ENCODE data around the gene NOLC1.

The NOLC1 gene

GRCh38 chr10:102198027-102198426, 45.8 kb downstream of the NOLC1 start:
- H3K27ac ChIP-seq (ENCODE audit: low read length), result no peak overlapping the region
- no peaks in the 10 kb centered on the region for H3K4me1 ChIP-seq (ENCODE audit: control insufficient read depth, low read depth, low read length)
- no peaks in the 10 kb centered on the region for H3K9me3 ChIP-seq (ENCODE audit: control insufficient read depth, low read depth, low read length)
- no peak overlapping the region for H3K9ac ChIP-seq (ENCODE audit: low read length)
- H3K4me3 ChIP-seq (ENCODE audit: low read length), result no peak overlapping the region
- H3K27me3 ChIP-seq (ENCODE audit: control insufficient read depth, insufficient read depth, low read length), result no peaks in the 10 kb centered on the region
- H3K36me3 ChIP-seq (ENCODE audit: control insufficient read depth, low read depth, low read length), result no peaks in the 10 kb centered on the region

- H3K27me3 ChIP-seq (ENCODE audit: control insufficient read depth, insufficient read depth, low read length), result no peaks in the 10 kb centered on the region
- no peaks in the 10 kb centered on the region for H3K9me3 ChIP-seq (ENCODE audit: control insufficient read depth, low read depth, low read length)
- H3K9ac ChIP-seq (ENCODE audit: low read length), result no peak overlapping the region
- H3K4me1 ChIP-seq (ENCODE audit: control insufficient read depth, low read depth, low read length), result no peaks in the 10 kb centered on the region
- no peak overlapping the region for H3K4me3 ChIP-seq (ENCODE audit: low read length)
- no peak overlapping the region for H3K27ac ChIP-seq (ENCODE audit: low read length)
- H3K36me3 ChIP-seq (ENCODE audit: control insufficient read depth, low read depth, low read length), result no peaks in the 10 kb centered on the region
Observed at GRCh38 chr10:102200751-102201640, 48.8 kb downstream of the NOLC1 start.

- no peaks in the 10 kb centered on the region for H3K27me3 ChIP-seq (ENCODE audit: control insufficient read depth, insufficient read depth, low read length)
- no peak overlapping the region for H3K4me3 ChIP-seq (ENCODE audit: low read length)
- no peaks in the 10 kb centered on the region for H3K4me1 ChIP-seq (ENCODE audit: control insufficient read depth, low read depth, low read length)
- H3K27ac ChIP-seq (ENCODE audit: low read length), result no peak overlapping the region
- no peak overlapping the region for H3K9ac ChIP-seq (ENCODE audit: low read length)
- no peaks in the 10 kb centered on the region for H3K9me3 ChIP-seq (ENCODE audit: control insufficient read depth, low read depth, low read length)
- H3K36me3 ChIP-seq (ENCODE audit: control insufficient read depth, low read depth, low read length), result no peaks in the 10 kb centered on the region
Observed at GRCh38 chr10:102202386-102202785, 50.2 kb downstream of the NOLC1 start.

GRCh38 chr10:102208311-102209035, 56.3 kb downstream of the NOLC1 start:
- H3K27me3 ChIP-seq (ENCODE audit: control insufficient read depth, insufficient read depth, low read length), result no peaks in the 10 kb centered on the region
- H3K9me3 ChIP-seq (ENCODE audit: control insufficient read depth, low read depth, low read length), result no peaks in the 10 kb centered on the region
- H3K4me1 ChIP-seq (ENCODE audit: control insufficient read depth, low read depth, low read length), result no peaks in the 10 kb centered on the region
- no peak overlapping the region for H3K4me3 ChIP-seq (ENCODE audit: low read length)
- H3K27ac ChIP-seq (ENCODE audit: low read length), result no peak overlapping the region
- no peak overlapping the region for H3K9ac ChIP-seq (ENCODE audit: low read length)
- no peaks in the 10 kb centered on the region for H3K36me3 ChIP-seq (ENCODE audit: control insufficient read depth, low read depth, low read length)

DNA sequence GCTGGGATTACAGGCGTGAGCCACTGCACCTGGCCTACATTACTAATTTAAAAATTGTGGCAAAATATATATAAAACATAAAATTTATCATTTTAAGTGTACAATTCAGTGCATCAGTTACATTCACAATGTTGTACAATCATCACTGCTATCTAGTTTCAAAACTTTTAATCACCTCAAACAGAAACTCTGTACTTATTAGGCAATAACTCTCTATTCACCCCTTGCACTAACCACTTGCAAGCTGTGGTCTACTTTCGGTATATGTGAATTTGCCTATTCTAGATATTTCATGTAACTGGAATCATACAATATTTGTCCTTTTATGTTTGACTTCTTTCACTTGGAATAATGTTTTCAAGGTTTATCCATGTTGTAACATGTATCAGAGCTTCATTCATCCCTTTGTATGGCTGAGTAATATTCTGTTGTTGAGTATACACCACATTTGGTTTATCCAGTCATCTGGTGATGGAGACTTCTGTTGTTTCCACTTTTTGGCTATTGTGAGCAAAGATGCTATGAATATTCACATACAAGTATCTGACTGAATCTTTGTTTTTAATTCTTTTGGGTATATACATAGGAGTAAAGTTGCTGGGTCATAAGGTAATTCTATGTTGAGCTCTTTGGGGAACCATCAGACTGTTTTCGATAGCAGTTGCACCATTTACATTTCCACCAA, 59.6 kb downstream of the NOLC1 start:
- no peaks in the 10 kb centered on the region for H3K9me3 ChIP-seq (ENCODE audit: control insufficient read depth, low read depth, low read length)
- no peak overlapping the region for H3K4me3 ChIP-seq (ENCODE audit: low read length)
- H3K27me3 ChIP-seq (ENCODE audit: control insufficient read depth, insufficient read depth, low read length), result no peaks in the 10 kb centered on the region
- H3K4me1 ChIP-seq (ENCODE audit: control insufficient read depth, low read depth, low read length), result no peaks in the 10 kb centered on the region
- no peak overlapping the region for H3K9ac ChIP-seq (ENCODE audit: low read length)
- H3K36me3 ChIP-seq (ENCODE audit: control insufficient read depth, low read depth, low read length), result no peaks in the 10 kb centered on the region
- H3K27ac ChIP-seq (ENCODE audit: low read length), result no peak overlapping the region

All from iPS-18a (cell line).